Neural cell (in vitro differentiated cells): ENCODE data around the gene RPS19BP1. TPM values are rescaled to one million over a fixed set of nuclear protein-coding genes. Genes with fewer than 3 reads are reported as not detected.
"Not testable (repeated sequence)": the region's sequence is repeated elsewhere in the genome, so short reads cannot be mapped to it uniquely, and the experiment has no call there.

Experiments used
- H2AFZ ChIP-seq: fragments of 200-600, 300-800 bp; sonication (generic), shearing (Covaris generic); 2 replicates; pipeline ENCODE4 v1.6.0; 2014; ENCODE audit warnings: low read depth, mild to moderate bottlenecking, antibody characterized with exemption, low read length, moderate library complexity
- H3F3A ChIP-seq: fragments of 200-600 bp; shearing (Covaris generic); 2 replicates; pipeline ENCODE4 v1.6.1; 2016; ENCODE audit warnings: mild to moderate bottlenecking, moderate library complexity, mixed read lengths, antibody characterized with exemption, low read length; ENCODE audit not compliant: insufficient read depth, poor library complexity, severe bottlenecking
- H3K27ac ChIP-seq: fragments of 200-600, 300-800 bp; sonication (generic), shearing (Covaris generic); 2 replicates; pipeline ENCODE4 v1.5.1; 2014; ENCODE audit warnings: mild to moderate bottlenecking, low read length, moderate library complexity
- H3K27me3 ChIP-seq: fragments of 300-800, 200-600 bp; sonication (generic), shearing (Covaris generic); 2 replicates; pipeline ENCODE4 v1.6.0; 2014; ENCODE audit warnings: mild to moderate bottlenecking, low read depth, low read length, moderate library complexity; ENCODE audit not compliant: insufficient read depth
- H3K36me3 ChIP-seq: fragments of 300-800, 200-600 bp; sonication (generic), shearing (Covaris generic); 2 replicates; pipeline ENCODE4 v1.5.1; 2014; ENCODE audit warnings: mild to moderate bottlenecking, antibody characterized with exemption, low read length, moderate library complexity; ENCODE audit not compliant: insufficient read depth
- H3K4me2 ChIP-seq: fragments of 300-800, 200-600 bp; sonication (generic), shearing (Covaris generic); 2 replicates; pipeline ENCODE4 v1.6.0; 2014; ENCODE audit warnings: mild to moderate bottlenecking, low read length
- H3K4me3 ChIP-seq: fragments of 300-800, 200-600 bp; sonication (generic), shearing (Covaris generic); 2 replicates; pipeline ENCODE4 v1.5.1; 2014; ENCODE audit warnings: mild to moderate bottlenecking, low read length, moderate library complexity
- H3K79me2 ChIP-seq: fragments of 200-600 bp; shearing (Covaris generic); replicated peaks from 2 replicates; pipeline ENCODE4 v1.6.0; 2014; ENCODE audit warnings: mild to moderate bottlenecking, low read length, moderate library complexity; ENCODE audit not compliant: insufficient read depth
- H3K9ac ChIP-seq: fragments of 300-800, 200-600 bp; sonication (generic), shearing (Covaris generic); 2 replicates; pipeline ENCODE4 v1.6.1; 2016; ENCODE audit warnings: mild to moderate bottlenecking, low read length, mixed read lengths
- H3K9me2 ChIP-seq: fragments of 200-600 bp; shearing (Covaris generic); 2 replicates; pipeline ENCODE4 v1.6.1; 2016; ENCODE audit warnings: mild to moderate bottlenecking, low read length, mixed read lengths; ENCODE audit not compliant: insufficient read depth
- H3K9me3 ChIP-seq: fragments of 200-600, 300-800 bp; sonication (generic), shearing (Covaris generic); 2 replicates; pipeline ENCODE4 v1.6.1; 2016; ENCODE audit warnings: mild to moderate bottlenecking, mixed run types, low read length, moderate library complexity, mixed read lengths
- H4K20me1 ChIP-seq: fragments of 200-600 bp; shearing (Covaris generic); 2 replicates; pipeline ENCODE4 v1.6.1; 2016; ENCODE audit warnings: mild to moderate bottlenecking, mixed run types; ENCODE audit not compliant: insufficient read depth
- EP300 ChIP-seq: fragments of 450-650 bp; conservative IDR thresholded peaks from 2 replicates; pipeline ENCODE4 v1.6.1; 2014; ENCODE audit warnings: antibody characterized with exemption, mild to moderate bottlenecking, moderate library complexity; ENCODE audit not compliant: poor library complexity, severe bottlenecking
- EZH2 ChIP-seq: fragments of 200-600, 300-800 bp; shearing (Covaris generic), sonication (generic); IDR thresholded peaks from 2 replicates; pipeline ENCODE4 v1.6.1; 2014; ENCODE audit warnings: antibody characterized with exemption, low read length, borderline replicate concordance, mild to moderate bottlenecking; ENCODE audit not compliant: insufficient read depth, poor library complexity, severe bottlenecking
- MXI1 ChIP-seq: fragments of 450-650 bp; conservative IDR thresholded peaks from 2 replicates; pipeline ENCODE4 v1.6.1; 2014; ENCODE audit warnings: antibody characterized with exemption, mild to moderate bottlenecking; ENCODE audit not compliant: poor library complexity, severe bottlenecking
- POLR2AphosphoS5 ChIP-seq: IDR thresholded peaks from 2 replicates; pipeline ENCODE4 v1.6.1; 2012
- RAD21 ChIP-seq: fragments of 450-650 bp; conservative IDR thresholded peaks from 2 replicates; pipeline ENCODE4 v1.6.1; 2014; ENCODE audit warnings: antibody characterized with exemption, mild to moderate bottlenecking, moderate library complexity
- SMC3 ChIP-seq: fragments of 450-650 bp; conservative IDR thresholded peaks from 2 replicates; pipeline ENCODE4 v1.6.1; 2014; ENCODE audit warnings: antibody characterized with exemption, mild to moderate bottlenecking, moderate library complexity; ENCODE audit not compliant: poor library complexity
- TAF1 ChIP-seq: IDR thresholded peaks from 2 replicates; pipeline ENCODE4 v1.6.1; 2012; ENCODE audit warnings: low read depth
- polyA plus RNA-seq: library from polyadenylated mRNA; depleted of rRNA; stranded (reverse); fragments of >200 nt; gene quantifications from 2 replicates; pipeline ENCODE4 v1.2.3, GENCODE V29; 2014
- TF ChIP-seq, protein P1 (sequence below): IDR thresholded peaks from 2 replicates; pipeline ENCODE4 v1.6.1; 2012; ENCODE audit warnings: borderline replicate concordance
- TF ChIP-seq, protein P2 (sequence below): fragments of 450-650 bp; IDR thresholded peaks from 2 replicates; pipeline ENCODE4 v1.5.1; 2014; ENCODE audit warnings: antibody characterized with exemption, mild to moderate bottlenecking, moderate library complexity; ENCODE audit not compliant: poor library complexity, severe bottlenecking

The RPS19BP1 gene
- polyA plus RNA-seq, 1 donor from 2014 or later, result 164 TPM

GRCh38 chr22:39522567-39523300, 9.8 kb downstream of the RPS19BP1 start:
- no peak overlapping the region for H3K27ac ChIP-seq

GRCh38 chr22:39522091-39522490, 10.5 kb downstream of the RPS19BP1 start:
- not testable (repeated sequence) for H3K9me3 ChIP-seq, H3F3A ChIP-seq, H3K36me3 ChIP-seq, H3K9me2 ChIP-seq, H3K27me3 ChIP-seq, H2AFZ ChIP-seq
- peak overlapping the region; percentile 98 for H3K27ac ChIP-seq
- peaks cover 54% of the 10 kb centered on the region for H3K79me2 ChIP-seq
- H3K9ac ChIP-seq, result peak overlapping the region; percentile 100
- H3K4me2 ChIP-seq, result peak overlapping the region; percentile 65
- peaks cover 27% of the 10 kb centered on the region for H4K20me1 ChIP-seq
- peak overlapping the region; percentile 78 for H3K4me3 ChIP-seq

More at GRCh38 chr22:39522567-39523300, 9.8 kb downstream of the RPS19BP1 start:
- no peaks in the 10 kb centered on the region for H3K9me2 ChIP-seq
- peak overlapping the region; percentile 53 for H3K9ac ChIP-seq
- no peaks in the 10 kb centered on the region for H3K27me3 ChIP-seq
- peaks cover 4% of the 10 kb centered on the region for H3F3A ChIP-seq
- H3K4me3 ChIP-seq, result peak overlapping the region; percentile 78
- peaks cover 54% of the 10 kb centered on the region for H3K79me2 ChIP-seq
- peaks cover 4% of the 10 kb centered on the region for H3K36me3 ChIP-seq
- H4K20me1 ChIP-seq, result peaks cover 27% of the 10 kb centered on the region
- no peak overlapping the region for H2AFZ ChIP-seq
- H3K9me3 ChIP-seq, result no peaks in the 10 kb centered on the region
- TF ChIP-seq SMC3, result no peak
- no peak for TF ChIP-seq MXI1
- no peak for TF ChIP-seq TAF1
- TF ChIP-seq, protein P1, sequence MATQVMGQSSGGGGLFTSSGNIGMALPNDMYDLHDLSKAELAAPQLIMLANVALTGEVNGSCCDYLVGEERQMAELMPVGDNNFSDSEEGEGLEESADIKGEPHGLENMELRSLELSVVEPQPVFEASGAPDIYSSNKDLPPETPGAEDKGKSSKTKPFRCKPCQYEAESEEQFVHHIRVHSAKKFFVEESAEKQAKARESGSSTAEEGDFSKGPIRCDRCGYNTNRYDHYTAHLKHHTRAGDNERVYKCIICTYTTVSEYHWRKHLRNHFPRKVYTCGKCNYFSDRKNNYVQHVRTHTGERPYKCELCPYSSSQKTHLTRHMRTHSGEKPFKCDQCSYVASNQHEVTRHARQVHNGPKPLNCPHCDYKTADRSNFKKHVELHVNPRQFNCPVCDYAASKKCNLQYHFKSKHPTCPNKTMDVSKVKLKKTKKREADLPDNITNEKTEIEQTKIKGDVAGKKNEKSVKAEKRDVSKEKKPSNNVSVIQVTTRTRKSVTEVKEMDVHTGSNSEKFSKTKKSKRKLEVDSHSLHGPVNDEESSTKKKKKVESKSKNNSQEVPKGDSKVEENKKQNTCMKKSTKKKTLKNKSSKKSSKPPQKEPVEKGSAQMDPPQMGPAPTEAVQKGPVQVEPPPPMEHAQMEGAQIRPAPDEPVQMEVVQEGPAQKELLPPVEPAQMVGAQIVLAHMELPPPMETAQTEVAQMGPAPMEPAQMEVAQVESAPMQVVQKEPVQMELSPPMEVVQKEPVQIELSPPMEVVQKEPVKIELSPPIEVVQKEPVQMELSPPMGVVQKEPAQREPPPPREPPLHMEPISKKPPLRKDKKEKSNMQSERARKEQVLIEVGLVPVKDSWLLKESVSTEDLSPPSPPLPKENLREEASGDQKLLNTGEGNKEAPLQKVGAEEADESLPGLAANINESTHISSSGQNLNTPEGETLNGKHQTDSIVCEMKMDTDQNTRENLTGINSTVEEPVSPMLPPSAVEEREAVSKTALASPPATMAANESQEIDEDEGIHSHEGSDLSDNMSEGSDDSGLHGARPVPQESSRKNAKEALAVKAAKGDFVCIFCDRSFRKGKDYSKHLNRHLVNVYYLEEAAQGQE, result no peak
- TF ChIP-seq POLR2AphosphoS5, result no peak
- no peak for TF ChIP-seq RAD21
- TF ChIP-seq, protein P2, sequence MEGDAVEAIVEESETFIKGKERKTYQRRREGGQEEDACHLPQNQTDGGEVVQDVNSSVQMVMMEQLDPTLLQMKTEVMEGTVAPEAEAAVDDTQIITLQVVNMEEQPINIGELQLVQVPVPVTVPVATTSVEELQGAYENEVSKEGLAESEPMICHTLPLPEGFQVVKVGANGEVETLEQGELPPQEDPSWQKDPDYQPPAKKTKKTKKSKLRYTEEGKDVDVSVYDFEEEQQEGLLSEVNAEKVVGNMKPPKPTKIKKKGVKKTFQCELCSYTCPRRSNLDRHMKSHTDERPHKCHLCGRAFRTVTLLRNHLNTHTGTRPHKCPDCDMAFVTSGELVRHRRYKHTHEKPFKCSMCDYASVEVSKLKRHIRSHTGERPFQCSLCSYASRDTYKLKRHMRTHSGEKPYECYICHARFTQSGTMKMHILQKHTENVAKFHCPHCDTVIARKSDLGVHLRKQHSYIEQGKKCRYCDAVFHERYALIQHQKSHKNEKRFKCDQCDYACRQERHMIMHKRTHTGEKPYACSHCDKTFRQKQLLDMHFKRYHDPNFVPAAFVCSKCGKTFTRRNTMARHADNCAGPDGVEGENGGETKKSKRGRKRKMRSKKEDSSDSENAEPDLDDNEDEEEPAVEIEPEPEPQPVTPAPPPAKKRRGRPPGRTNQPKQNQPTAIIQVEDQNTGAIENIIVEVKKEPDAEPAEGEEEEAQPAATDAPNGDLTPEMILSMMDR, result no peak
- TF ChIP-seq EP300, result no peak
- no peak for TF ChIP-seq EZH2
- peak overlapping the region; percentile 8 for H3K4me2 ChIP-seq

DNA sequence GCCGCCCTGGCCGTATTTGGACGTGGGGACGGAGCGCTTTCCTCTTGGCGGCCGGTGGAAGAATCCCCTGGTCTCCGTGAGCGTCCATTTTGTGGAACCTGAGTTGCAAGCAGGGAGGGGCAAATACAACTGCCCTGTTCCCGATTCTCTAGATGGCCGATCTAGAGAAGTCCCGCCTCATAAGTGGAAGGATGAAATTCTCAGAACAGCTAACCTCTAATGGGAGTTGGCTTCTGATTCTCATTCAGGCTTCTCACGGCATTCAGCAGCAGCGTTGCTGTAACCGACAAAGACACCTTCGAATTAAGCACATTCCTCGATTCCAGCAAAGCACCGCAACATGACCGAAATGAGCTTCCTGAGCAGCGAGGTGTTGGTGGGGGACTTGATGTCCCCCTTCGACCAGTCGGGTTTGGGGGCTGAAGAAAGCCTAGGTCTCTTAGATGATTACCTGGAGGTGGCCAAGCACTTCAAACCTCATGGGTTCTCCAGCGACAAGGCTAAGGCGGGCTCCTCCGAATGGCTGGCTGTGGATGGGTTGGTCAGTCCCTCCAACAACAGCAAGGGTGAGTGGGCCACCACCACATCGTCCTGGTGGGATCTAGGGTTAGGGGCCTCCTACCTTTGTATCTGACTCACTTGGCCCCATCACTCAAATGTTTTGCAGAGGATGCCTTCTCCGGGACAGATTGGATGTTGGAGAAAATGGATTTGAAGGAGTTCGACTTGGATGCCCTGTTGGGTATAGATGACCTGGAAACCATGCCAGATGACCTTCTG, 11.3 kb downstream of the RPS19BP1 start:
- H2AFZ ChIP-seq, H3K9me3 ChIP-seq, H3F3A ChIP-seq, H3K36me3 ChIP-seq, H3K27me3 ChIP-seq, H3K9me2 ChIP-seq: not testable (repeated sequence)
- H3K27ac ChIP-seq, result peak overlapping the region; percentile 98
- peak overlapping the region; percentile 65 for H3K4me2 ChIP-seq
- H3K4me3 ChIP-seq, result peak overlapping the region; percentile 78
- peaks cover 27% of the 10 kb centered on the region for H4K20me1 ChIP-seq
- H3K9ac ChIP-seq, result peak overlapping the region; percentile 100
- peaks cover 54% of the 10 kb centered on the region for H3K79me2 ChIP-seq
